Stimulated activated CD8-positive, alpha-beta memory T cell treated with anti-CD3 and anti-CD28 coated beads, Interleukin-15, amount 100 ng/mL, for 24 hours (primary cell): ENCODE results near the gene HMOX2.

Experiments used
- DNase-seq: peaks from one replicate; pipeline ENCODE4 v3.0.0-alpha.2; 2020; ENCODE audit warnings: low read depth

HMOX2 gene

GRCh38 chr16:4525069-4525468 is 48.9 kb downstream of the HMOX2 start:
- DNase-seq: no peak

GRCh38 chr16:4525634-4526277 is 49.6 kb downstream of the HMOX2 start:
- no peak for DNase-seq

- no peak for DNase-seq
Measured at GRCh38 chr16:4529085-4530060, 53.2 kb downstream of the HMOX2 start.

- DNase-seq: no peak
Measured at GRCh38 chr16:4531811-4532210, 55.6 kb downstream of the HMOX2 start.

GRCh38 chr16:4532238-4532637 is 56.0 kb downstream of the HMOX2 start:
- no peak for DNase-seq

- no peak for DNase-seq
Measured at GRCh38 chr16:4533490-4533889, 57.3 kb downstream of the HMOX2 start.

- no peak for DNase-seq
Measured at GRCh38 chr16:4534151-4534790, 58.1 kb downstream of the HMOX2 start.

GRCh38 chr16:4535627-4536108 is 59.5 kb downstream of the HMOX2 start:
- no peak for DNase-seq

GRCh38 chr16:4536391-4537106 is 60.4 kb downstream of the HMOX2 start:
- DNase-seq: no peak

GRCh38 chr16:4537376-4538343 is 61.5 kb downstream of the HMOX2 start:
- no peak for DNase-seq

- peak; percentile 88 for DNase-seq
Measured at GRCh38 chr16:4538350-4539235, 62.4 kb downstream of the HMOX2 start, which contains the start of gene CDIP1. Gene CDIP1, minus strand, starts transcription at chr16:4538773. Its CDS starts 24,643 bp downstream, at chr16:4514130.

GRCh38 chr16:4539716-4540284 is 63.6 kb downstream of the HMOX2 start:
- no peak for DNase-seq

GRCh38 chr16:4544473-4544872 is 68.3 kb downstream of the HMOX2 start:
- no peak for DNase-seq

- no peak for DNase-seq
Measured at GRCh38 chr16:4548124-4548523, 71.9 kb downstream of the HMOX2 start.

- no peak for DNase-seq
Measured at GRCh38 chr16:4550591-4550990, 74.4 kb downstream of the HMOX2 start.

GRCh38 chr16:4552541-4552940 is 76.3 kb downstream of the HMOX2 start:
- no peak for DNase-seq

- DNase-seq: no peak
Measured at GRCh38 chr16:4556112-4556511, 79.9 kb downstream of the HMOX2 start, which contains the start of gene C16orf96. Gene C16orf96, plus strand, starts transcription at chr16:4556340. Its CDS starts 150 bp downstream, at chr16:4556490.

- DNase-seq: no peak
Measured at GRCh38 chr16:4556580-4556979, 80.4 kb downstream of the HMOX2 start.

GRCh38 chr16:4557973-4558372 is 81.8 kb downstream of the HMOX2 start:
- no peak for DNase-seq
